Lung (tissue), 12 donors: Measurements from ENCODE around the gene DTX4. TPM values are rescaled to one million over a fixed set of nuclear protein-coding genes. Genes with fewer than 3 reads are reported as not detected.
A peak's percentile ranks its signal among the peaks of the same experiment; 100 is the strongest.

Source experiments
- ATAC-seq: fragments of 200-7000 bp; cut with Tn5 transposase; one replicate; pipeline ENCODE4 v1.9.1; 2020; ENCODE audit warnings: moderate number of reproducible peaks; ENCODE audit not compliant: insufficient read depth, low FRiP score
- DNase-seq, 3 donors: peaks; one replicate each; pipeline ENCODE4 v3.0.0-alpha.2; 2013 to 2017
- H3K27ac ChIP-seq, 2 donors: one replicate each; pipeline ENCODE4 v1.5.1; 2013; ENCODE audit warnings: mild to moderate bottlenecking in 2 of 2, moderate library complexity in 2 of 2, control low read depth in 1 of 2, inconsistent platforms in 1 of 2, low read depth in 1 of 2, low read length in 1 of 2
- H3K27me3 ChIP-seq, 3 donors: one replicate each; pipeline ENCODE4 v1.5.1; 2013; ENCODE audit warnings: low read length in 2 of 3; ENCODE audit not compliant: control insufficient read depth in 3 of 3, insufficient read depth in 3 of 3
- H3K36me3 ChIP-seq, 4 donors: one replicate each; pipeline ENCODE4 v1.5.1; 2013; ENCODE audit warnings: low read length in 4 of 4, mild to moderate bottlenecking in 1 of 4, moderate library complexity in 1 of 4; ENCODE audit not compliant: control insufficient read depth in 4 of 4, insufficient read depth in 4 of 4
- H3K4me1 ChIP-seq, 5 donors: one replicate each; pipeline ENCODE4 v1.5.1; 2013; ENCODE audit warnings: low read length in 5 of 5, mild to moderate bottlenecking in 2 of 5, moderate library complexity in 1 of 5; ENCODE audit not compliant: control insufficient read depth in 5 of 5, insufficient read depth in 5 of 5
- H3K4me3 ChIP-seq: one replicate; pipeline ENCODE4 v1.5.1; 2013; ENCODE audit warnings: mild to moderate bottlenecking, control low read depth, moderate library complexity
- H3K9ac ChIP-seq, 2 donors: one replicate each; pipeline ENCODE4 v1.5.1; 2013; ENCODE audit warnings: low read length in 2 of 2, control low read depth in 1 of 2; ENCODE audit not compliant: insufficient read depth in 1 of 2
- H3K9me3 ChIP-seq, 4 donors: one replicate each; pipeline ENCODE4 v1.5.1; 2013; ENCODE audit warnings: low read length in 3 of 4, mild to moderate bottlenecking in 1 of 4, moderate library complexity in 1 of 4; ENCODE audit not compliant: control insufficient read depth in 4 of 4, insufficient read depth in 3 of 4
- WGBS, 2 donors: extraction: QIAGEN DNeasy Blood & Tissue Kit; methylation state at CpG; one replicate each; pipeline ENCODE4 v1.1.7; 2013; 5-methylcytosine and 5-hydroxymethylcytosine counted together
- polyA plus RNA-seq, 2 donors: library from polyadenylated mRNA; stranded (reverse); fragments of 200-250 nt; gene quantifications; one replicate each; pipeline ENCODE4 v1.2.1, GENCODE V29; 2013
- total RNA-seq, 2 donors: library from RNA; depleted of rRNA in 1 of 2; stranded (reverse); fragments of >200 nt in 1 of 2; gene quantifications; one replicate each; pipeline ENCODE4 v1.2.1, GENCODE V29; 2014 to 2021
- TF ChIP-seq, protein P1 (sequence below): IDR thresholded peaks from 2 replicates; pipeline ENCODE4 v1.5.1; 2012; ENCODE audit warnings: mild to moderate bottlenecking; ENCODE audit errors: control extremely low read depth, extremely low read depth
- donor health status: control.
- donor health status: control.
- donor health status: Bipolar disorder and iron deficiency.
- donor health status: healthy.
- donor health status: DM: yes; HTN: yes; CAD: no.

Gene DTX4
- total and polyA plus RNA-seq, 4 donors = 14.7 to 51.6 (median 34.8) TPM

DNA sequence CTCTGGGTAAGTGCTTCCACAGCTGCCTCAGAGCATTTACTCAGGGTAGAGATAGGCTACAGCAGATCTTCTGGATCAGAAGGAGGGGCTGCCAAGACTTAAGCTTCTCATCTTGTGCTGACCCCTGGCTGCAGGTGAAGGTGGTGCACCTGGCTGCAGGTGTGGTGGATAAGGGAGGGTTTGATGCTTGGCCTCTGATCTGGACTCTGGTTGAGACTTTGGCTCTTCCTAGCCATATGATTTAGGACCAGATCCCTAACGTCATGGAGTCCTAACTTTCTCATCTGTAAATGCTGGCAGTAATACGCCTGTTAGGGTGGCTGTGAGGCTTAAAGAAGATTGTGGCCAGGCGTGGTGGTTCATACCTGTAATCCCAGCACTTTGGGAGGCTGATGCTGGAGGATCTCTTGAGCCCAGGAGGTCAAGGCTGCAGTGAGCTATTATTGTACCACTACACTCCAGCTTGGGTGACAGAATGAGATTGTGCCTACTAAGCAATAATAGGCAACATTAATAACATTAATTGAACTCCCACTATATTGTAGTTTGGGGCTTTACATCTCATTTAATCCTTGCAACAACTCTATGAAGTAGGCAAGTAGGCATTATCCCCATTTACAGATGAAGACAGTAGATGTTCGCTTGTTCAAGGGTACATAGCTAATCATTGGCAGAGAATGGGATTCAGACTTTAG, 10.7 kb downstream of the DTX4 start:
- ATAC-seq (no peak), DNase-seq (no peak)
- H3K36me3 ChIP-seq = peaks cover 0 to 24% (median 18%) of the 10 kb centered on the region in 4 donors
- peaks cover 4 to 56% (median 37%) of the 10 kb centered on the region in 5 donors for H3K4me1 ChIP-seq
- 93 to 94% methylated on average over 4 of the region's 4 CpGs for whole genome bisulfite sequencing, 2 donors
- H3K9ac ChIP-seq = no peak overlapping the region
- H3K27ac ChIP-seq = peak overlapping the region in 1 of 2 donors; percentile 22
- TF ChIP-seq, protein P1, sequence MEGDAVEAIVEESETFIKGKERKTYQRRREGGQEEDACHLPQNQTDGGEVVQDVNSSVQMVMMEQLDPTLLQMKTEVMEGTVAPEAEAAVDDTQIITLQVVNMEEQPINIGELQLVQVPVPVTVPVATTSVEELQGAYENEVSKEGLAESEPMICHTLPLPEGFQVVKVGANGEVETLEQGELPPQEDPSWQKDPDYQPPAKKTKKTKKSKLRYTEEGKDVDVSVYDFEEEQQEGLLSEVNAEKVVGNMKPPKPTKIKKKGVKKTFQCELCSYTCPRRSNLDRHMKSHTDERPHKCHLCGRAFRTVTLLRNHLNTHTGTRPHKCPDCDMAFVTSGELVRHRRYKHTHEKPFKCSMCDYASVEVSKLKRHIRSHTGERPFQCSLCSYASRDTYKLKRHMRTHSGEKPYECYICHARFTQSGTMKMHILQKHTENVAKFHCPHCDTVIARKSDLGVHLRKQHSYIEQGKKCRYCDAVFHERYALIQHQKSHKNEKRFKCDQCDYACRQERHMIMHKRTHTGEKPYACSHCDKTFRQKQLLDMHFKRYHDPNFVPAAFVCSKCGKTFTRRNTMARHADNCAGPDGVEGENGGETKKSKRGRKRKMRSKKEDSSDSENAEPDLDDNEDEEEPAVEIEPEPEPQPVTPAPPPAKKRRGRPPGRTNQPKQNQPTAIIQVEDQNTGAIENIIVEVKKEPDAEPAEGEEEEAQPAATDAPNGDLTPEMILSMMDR = peak; percentile 6
- H3K9me3 ChIP-seq = no peaks in the 10 kb centered on the region
- no peaks in the 10 kb centered on the region for H3K27me3 ChIP-seq
- H3K4me3 ChIP-seq = no peak overlapping the region

DNA sequence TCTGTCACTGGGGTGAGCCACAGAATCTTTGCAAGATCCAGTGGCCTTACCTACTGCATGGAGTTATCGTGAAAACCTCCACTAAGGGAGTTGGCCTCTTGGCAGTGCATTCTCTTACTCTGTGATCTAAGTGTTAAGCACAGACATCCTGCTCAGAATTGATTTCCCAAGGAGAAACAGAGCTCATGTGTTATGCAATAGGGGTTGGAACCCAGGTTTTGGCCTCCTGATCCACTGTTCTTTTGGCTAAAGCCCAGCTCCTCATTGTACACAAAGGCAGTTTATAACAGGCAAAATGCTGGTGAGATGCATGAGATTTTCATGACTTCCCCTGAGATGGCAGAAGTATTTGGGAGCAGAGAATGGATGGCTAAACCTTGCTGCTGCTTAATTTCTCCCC, 11.8 kb downstream of the DTX4 start:
- Histone ChIP-seq H3K4me3 (no peak overlapping the region), H3K9me3 (no peaks in the 10 kb centered on the region), H3K27ac (peak overlapping the region in 1 of 2 donors; percentile 66), H3K36me3 (peaks cover 0 to 30% (median 20%) of the 10 kb centered on the region in 4 donors), H3K27me3 (no peaks in the 10 kb centered on the region), H3K4me1 (peaks cover 4 to 67% (median 41%) of the 10 kb centered on the region in 5 donors), H3K9ac (no peak overlapping the region)
- DNase-seq (peak in 2 of 3 donors; percentile 55 to 85), ATAC-seq (no peak)
- 59 to 86% methylated on average over 1 of the region's 1 CpG for WGBS, 2 donors
- TF ChIP-seq, protein P1 = no peak

DNA sequence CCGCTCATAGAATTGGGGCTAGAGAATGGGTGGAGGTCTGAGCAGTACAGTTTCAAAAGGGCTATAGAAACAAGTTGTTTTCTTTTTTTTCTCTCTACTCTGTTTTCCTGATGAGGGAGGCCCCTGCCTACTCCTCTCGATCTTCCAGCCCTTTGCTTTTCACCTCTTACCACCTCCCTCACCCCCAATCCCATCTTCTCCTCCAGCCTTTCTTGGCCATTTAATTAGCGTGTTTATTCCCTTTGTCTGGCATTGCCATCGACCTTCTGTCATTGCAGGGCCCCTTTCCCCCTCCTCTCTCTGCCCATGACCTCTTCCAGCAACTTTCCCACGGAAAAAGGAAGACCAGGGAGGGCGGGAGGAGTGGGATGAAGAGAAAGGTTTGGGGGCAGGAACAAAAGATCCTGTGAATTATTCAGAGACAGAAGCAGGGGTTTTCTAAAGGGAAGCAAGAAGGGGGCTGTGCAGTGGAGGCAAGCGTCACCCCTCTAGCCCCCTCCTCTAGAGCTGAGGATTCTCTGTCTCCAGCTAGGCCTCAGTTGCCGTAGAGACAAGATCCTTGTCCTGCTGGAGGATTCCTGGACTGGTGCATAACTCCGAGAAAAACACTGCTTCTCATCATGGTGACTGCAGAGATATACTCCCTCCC, 12.9 kb downstream of the DTX4 start:
- H3K36me3 ChIP-seq = peaks cover 0 to 38% (median 23%) of the 10 kb centered on the region in 4 donors
- TF ChIP-seq, protein P1 = no peak
- H3K4me1 ChIP-seq = peaks cover 4 to 78% (median 51%) of the 10 kb centered on the region in 5 donors
- DNase-seq (peak in 1 of 3 donors; percentile 54), ATAC-seq (no peak)
- peak overlapping the region in 1 of 2 donors; percentile 49 for H3K27ac ChIP-seq
- H3K27me3 ChIP-seq = no peaks in the 10 kb centered on the region
- H3K9me3 ChIP-seq = no peaks in the 10 kb centered on the region
- peak overlapping the region in 1 of 2 donors; percentile 68 for H3K9ac ChIP-seq
- H3K4me3 ChIP-seq = no peak overlapping the region
- 73 to 79% methylated on average over 9 of the region's 9 CpGs for WGBS, 2 donors
